HepG2 (cell line): Measurements from ENCODE around the gene HEATR1. TPM values are rescaled to one million over a fixed set of nuclear protein-coding genes. Genes with fewer than 3 reads are reported as not detected.

Source experiments
- AGO1 ChIP-seq: fragments of 200-400 bp; formaldehyde crosslinking; IDR thresholded peaks from 2 replicates; pipeline ENCODE4 v1.6.1; 2017; ENCODE audit warnings: mild to moderate bottlenecking, low read depth, low read length, moderate library complexity; ENCODE audit not compliant: poor library complexity, severe bottlenecking
- FOXK1 ChIP-seq: sonication (generic); formaldehyde crosslinking; IDR thresholded peaks from 2 replicates; pipeline ENCODE4 v1.4.0; 2020; ENCODE audit warnings: low read depth, missing genetic modification reagents, borderline replicate concordance
- HOXA3 ChIP-seq: sonication (generic); formaldehyde crosslinking; IDR thresholded peaks from 2 replicates; pipeline ENCODE4 v1.5.0; 2020; ENCODE audit warnings: missing genetic modification reagents
- KLF11 ChIP-seq: IDR thresholded peaks from 2 replicates; pipeline ENCODE4 v1.6.1; 2016; ENCODE audit warnings: missing compliant biosample characterization
- NCOA5 ChIP-seq: sonication (generic); formaldehyde crosslinking; IDR thresholded peaks from 2 replicates; pipeline ENCODE4 v1.4.0; 2020; ENCODE audit warnings: missing genetic modification reagents
- NR2F6 ChIP-seq, 2 experiments: IDR thresholded peaks; 2 replicates each; pipeline ENCODE4 v1.6.1; 2016; ENCODE audit warnings: antibody characterized with exemption in 1 of 2, mild to moderate bottlenecking in 1 of 2
- PHB2 ChIP-seq: fragments of 450-650 bp; IDR thresholded peaks from 2 replicates; pipeline ENCODE4 v1.6.1; 2018; ENCODE audit not compliant: partially characterized antibody
- PHF5A ChIP-seq: IDR thresholded peaks from one replicate; pipeline ENCODE4 v1.6.1; 2018; ENCODE audit warnings: low read depth, missing genetic modification reagents; ENCODE audit not compliant: unreplicated experiment
- RFX3 ChIP-seq: IDR thresholded peaks from 2 replicates; pipeline ENCODE4 v1.6.1; 2016; ENCODE audit warnings: missing biosample characterization, missing genetic modification reagents
- SMAD9 ChIP-seq: sonication (generic); formaldehyde crosslinking; IDR thresholded peaks from 2 replicates; pipeline ENCODE4 v1.5.1; 2020; ENCODE audit warnings: mild to moderate bottlenecking, missing genetic modification reagents
- STAG1 ChIP-seq: sonication (generic); formaldehyde crosslinking; IDR thresholded peaks from 2 replicates; pipeline ENCODE4 v1.4.0; 2020; ENCODE audit warnings: missing genetic modification reagents
- TBX2 ChIP-seq: sonication (generic); formaldehyde crosslinking; IDR thresholded peaks from 2 replicates; pipeline ENCODE4 v1.5.0; 2020; ENCODE audit warnings: missing genetic modification reagents, mild to moderate bottlenecking, borderline replicate concordance
- ZBTB1 ChIP-seq: sonication (generic); formaldehyde crosslinking; IDR thresholded peaks from 2 replicates; pipeline ENCODE4 v1.4.0; 2020; ENCODE audit warnings: missing genetic modification reagents, borderline replicate concordance
- ZBTB21 ChIP-seq: sonication (generic); formaldehyde crosslinking; IDR thresholded peaks from 2 replicates; pipeline ENCODE4 v1.4.0; 2020; ENCODE audit warnings: missing genetic modification reagents
- ZBTB33 ChIP-seq: sonication (generic); formaldehyde crosslinking; IDR thresholded peaks from 2 replicates; pipeline ENCODE4 v1.4.0; 2020; ENCODE audit warnings: missing genetic modification reagents
- ZBTB4 ChIP-seq: sonication (generic); formaldehyde crosslinking; IDR thresholded peaks from 2 replicates; pipeline ENCODE4 v1.4.0; 2020; ENCODE audit warnings: missing genetic modification reagents, mild to moderate bottlenecking, borderline replicate concordance
- ZFAT ChIP-seq: sonication (generic); formaldehyde crosslinking; conservative IDR thresholded peaks from 2 replicates; pipeline ENCODE4 v1.8.1; 2023; ENCODE audit warnings: missing genetic modification reagents, inconsistent platforms
- ZFX ChIP-seq: sonication (generic); formaldehyde crosslinking; IDR thresholded peaks from 2 replicates; pipeline ENCODE4 v1.4.0; 2020; ENCODE audit warnings: mild to moderate bottlenecking, low read depth, missing genetic modification reagents, moderate library complexity
- ZNF563 ChIP-seq: sonication (generic); formaldehyde crosslinking; IDR thresholded peaks from 2 replicates; pipeline ENCODE4 v1.8.0; 2022; ENCODE audit warnings: mild to moderate bottlenecking, moderate library complexity, missing genetic modification reagents
- ZNF720 ChIP-seq: sonication (generic); formaldehyde crosslinking; IDR thresholded peaks from 2 replicates; pipeline ENCODE4 v1.4.0; 2020; ENCODE audit warnings: missing genetic modification reagents
- ZSCAN12 ChIP-seq: sonication (generic); formaldehyde crosslinking; IDR thresholded peaks from 2 replicates; pipeline ENCODE4 v1.9.0; 2021; ENCODE audit warnings: mild to moderate bottlenecking, missing genetic modification reagents
- polyA plus RNA-seq, 8 experiments: library from polyadenylated mRNA; depleted of rRNA in 3 of 8; stranded (reverse) in 7 of 8; unstranded in 1 of 8; fragments of >200 nt; fragmentation: Illumina TruSeq in 4 of 8; extraction: Trizol in 4 of 8; gene quantifications; 2 replicates each; pipeline versions ENCODE4 v1.2.1 to v1.2.3, GENCODE V29; 2011 to 2016; ENCODE audit warnings: low read depth in 4 of 8, missing spikeins in 1 of 8, mixed read lengths in 1 of 8; ENCODE audit not compliant: insufficient read depth in 1 of 8
- total RNA-seq, 5 experiments: library from RNA; depleted of rRNA; stranded (reverse); fragments of >200 nt; fragmentation: Illumina TruSeq; extraction: Trizol; gene quantifications; 2 replicates each; pipeline ENCODE4 v1.2.3, GENCODE V29; 2016; ENCODE audit warnings: low read depth in 1 of 5

HEATR1 gene
- total and polyA plus RNA-seq, 2 of the 13 experiments (the other 11 are each of a cell fraction or from before 2014, with no cell fraction given) = 10.2 to 45.8 TPM

- TF ChIP-seq ZNF720 (CRISPR knock-in tag) (no peak), PHB2 (no peak), ZBTB21 (CRISPR knock-in tag) (no peak), ZFAT (CRISPR knock-in tag) (no peak), ZBTB1 (CRISPR knock-in tag) (no peak), TBX2 (CRISPR knock-in tag) (peak; percentile 53; the same call in 1 of the 2 replicates), FOXK1 (CRISPR knock-in tag) (no peak), STAG1 (no peak; the same call in 1 of the 2 replicates), PHF5A (CRISPR knock-in tag) (no peak), ZSCAN12 (CRISPR knock-in tag) (no peak), ZFX (peak; percentile 23; the same call in 1 of the 2 replicates), HOXA3 (CRISPR knock-in tag) (peak; percentile 44; the same call in 1 of the 2 replicates), ZNF563 (CRISPR knock-in tag) (no peak), NCOA5 (CRISPR knock-in tag) (no peak), SMAD9 (CRISPR knock-in tag) (no peak), ZBTB33 (CRISPR knock-in tag) (no peak), RFX3 (CRISPR knock-in tag) (no peak), NR2F6 (IDR thresholded peaks at IDR 0.05) (no peak; the same call in 1 of the 2 replicates), NR2F6 (CRISPR knock-in tag; IDR thresholded peaks at IDR 0.05) (no peak), ZBTB4 (CRISPR knock-in tag) (no peak), KLF11 (CRISPR knock-in tag) (no peak), AGO1 (no peak)
These were observed 88.8 kb downstream of the HEATR1 start (continued) for GRCh38 chr1:236515443-236515958.
